HepG2 (cell line): ENCODE measurements around the gene DHH. TPM values are rescaled to one million over a fixed set of nuclear protein-coding genes. Genes with fewer than 3 reads are reported as not detected.

Experiments used
- ARNTL ChIP-seq: sonication (generic); formaldehyde crosslinking; IDR thresholded peaks from 2 replicates; pipeline ENCODE4 v1.4.0; 2020; ENCODE audit warnings: mild to moderate bottlenecking, missing genetic modification reagents
- HDAC6 ChIP-seq: fragments of 200-600 bp; sonication (generic); IDR thresholded peaks from 2 replicates; pipeline ENCODE4 v1.7.0; 2017; ENCODE audit warnings: mild to moderate bottlenecking, antibody characterized with exemption, low read length, low read depth
- JARID2 ChIP-seq: sonication (generic); formaldehyde crosslinking; IDR thresholded peaks from 2 replicates; pipeline ENCODE4 v1.8.1; 2023; ENCODE audit warnings: missing genetic modification reagents, inconsistent platforms; ENCODE audit not compliant: insufficient replicate concordance
- PCBP1 ChIP-seq: fragments of 200-400 bp; formaldehyde crosslinking; IDR thresholded peaks from 2 replicates; pipeline ENCODE4 v1.6.1; 2017; ENCODE audit warnings: mild to moderate bottlenecking, low read depth, low read length, borderline replicate concordance
- TBP ChIP-seq: sonication (generic); formaldehyde crosslinking; IDR thresholded peaks from 2 replicates; pipeline ENCODE4 v1.5.0; 2020; ENCODE audit warnings: missing genetic modification reagents
- TCF7 ChIP-seq: sonication (generic); IDR thresholded peaks from 2 replicates; pipeline ENCODE4 v1.6.1; 2016; ENCODE audit warnings: antibody characterized with exemption, low read depth
- ZNF552 ChIP-seq: sonication (generic); formaldehyde crosslinking; IDR thresholded peaks from 2 replicates; pipeline ENCODE4 v1.9.0; 2022; ENCODE audit warnings: missing genetic modification reagents, mild to moderate bottlenecking, borderline replicate concordance
- ZNF589 ChIP-seq: sonication (generic); formaldehyde crosslinking; conservative IDR thresholded peaks from 2 replicates; pipeline ENCODE4 v1.8.0; 2022; ENCODE audit warnings: mild to moderate bottlenecking, moderate library complexity, missing genetic modification reagents
- ZNF713 ChIP-seq: sonication (generic); formaldehyde crosslinking; IDR thresholded peaks from 2 replicates; pipeline ENCODE4 v1.4.0; 2020; ENCODE audit warnings: mild to moderate bottlenecking, missing genetic modification reagents
- polyA plus RNA-seq, 8 experiments: library from polyadenylated mRNA; depleted of rRNA in 3 of 8; stranded (reverse) in 7 of 8; unstranded in 1 of 8; fragments of >200 nt; fragmentation: Illumina TruSeq in 4 of 8; extraction: Trizol in 4 of 8; gene quantifications; 2 replicates each; pipeline versions ENCODE4 v1.2.1 to v1.2.3, GENCODE V29; 2011 to 2016; ENCODE audit warnings: low read depth in 4 of 8, missing spikeins in 1 of 8, mixed read lengths in 1 of 8; ENCODE audit not compliant: insufficient read depth in 1 of 8
- total RNA-seq, 5 experiments: library from RNA; depleted of rRNA; stranded (reverse); fragments of >200 nt; fragmentation: Illumina TruSeq; extraction: Trizol; gene quantifications; 2 replicates each; pipeline ENCODE4 v1.2.3, GENCODE V29; 2016; ENCODE audit warnings: low read depth in 1 of 5
- TF ChIP-seq, protein P1 (sequence below): sonication (generic); formaldehyde crosslinking; IDR thresholded peaks from 2 replicates; pipeline ENCODE4 v1.4.0; 2020; ENCODE audit warnings: missing genetic modification reagents, borderline replicate concordance
- TF ChIP-seq, protein P2 (sequence below): sonication (generic); formaldehyde crosslinking; IDR thresholded peaks from 2 replicates; pipeline ENCODE4; 2020; ENCODE audit warnings: missing genetic modification reagents, mild to moderate bottlenecking, borderline replicate concordance
- TF ChIP-seq, protein P3 (sequence below): sonication (generic); formaldehyde crosslinking; IDR thresholded peaks from 2 replicates; pipeline ENCODE4 v1.5.1; 2020; ENCODE audit warnings: missing genetic modification reagents, mild to moderate bottlenecking, borderline replicate concordance
- TF ChIP-seq, protein P4 (sequence below): sonication (generic); formaldehyde crosslinking; IDR thresholded peaks from 2 replicates; pipeline ENCODE4 v1.4.0; 2020; ENCODE audit warnings: missing genetic modification reagents
- TF ChIP-seq, protein P5 (sequence below): sonication (generic); formaldehyde crosslinking; IDR thresholded peaks from 2 replicates; pipeline ENCODE4 v1.4.0; 2020; ENCODE audit warnings: low read depth, mild to moderate bottlenecking, missing genetic modification reagents
- TF ChIP-seq, protein P6 (sequence below): IDR thresholded peaks from 2 replicates; pipeline ENCODE4 v1.6.1; 2018; ENCODE audit warnings: missing genetic modification reagents, mild to moderate bottlenecking, missing compliant biosample characterization

Gene DHH
- total and polyA plus RNA-seq, 2 of the 13 experiments (the other 11 are each of a cell fraction or from before 2014, with no cell fraction given) = not detected

DNA sequence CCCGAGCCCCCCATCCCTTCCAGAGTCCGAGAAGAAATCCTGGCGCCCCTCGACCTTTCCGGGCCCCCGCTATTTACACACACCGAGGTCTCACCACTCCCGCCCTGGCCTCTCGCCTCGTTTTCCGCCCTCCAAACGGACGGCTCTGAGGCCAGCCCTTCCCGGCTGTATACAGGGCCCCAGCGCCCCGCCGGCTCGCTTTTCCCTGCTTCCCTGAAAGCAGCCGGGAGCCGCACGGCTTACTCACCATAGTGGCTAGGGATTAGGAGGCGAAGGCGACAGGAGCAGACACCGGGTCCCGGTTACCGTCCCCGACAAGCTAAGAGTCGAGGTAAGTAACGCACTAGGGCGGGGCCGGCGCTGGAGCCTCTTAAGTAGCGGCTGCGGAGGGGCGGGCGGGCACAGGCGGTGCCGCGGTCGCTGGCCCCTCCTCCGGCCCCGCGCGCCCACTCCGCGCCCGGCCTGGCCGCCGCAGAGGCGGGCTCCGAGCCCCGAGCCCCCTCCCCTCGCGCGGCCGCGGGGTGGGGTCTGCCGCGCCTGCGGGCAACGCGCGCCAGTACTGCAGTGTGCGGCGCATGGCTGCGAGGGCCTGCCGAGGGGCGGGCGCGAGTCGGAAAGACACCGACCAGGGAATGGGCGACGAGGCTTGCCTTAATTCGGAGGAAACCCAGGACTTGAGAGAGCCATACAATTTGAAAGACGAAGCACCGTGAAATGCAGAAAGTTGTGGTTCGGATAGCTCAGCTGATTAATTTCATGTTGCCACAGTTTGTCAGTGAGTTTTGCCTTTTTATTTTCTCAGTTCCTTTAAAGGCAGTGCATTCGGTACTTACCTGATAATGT, 36.7 kb upstream of the DHH start, which contains the start of gene TUBA1B (continued):
- no peak for TF ChIP-seq JARID2
- TF ChIP-seq, protein P1, sequence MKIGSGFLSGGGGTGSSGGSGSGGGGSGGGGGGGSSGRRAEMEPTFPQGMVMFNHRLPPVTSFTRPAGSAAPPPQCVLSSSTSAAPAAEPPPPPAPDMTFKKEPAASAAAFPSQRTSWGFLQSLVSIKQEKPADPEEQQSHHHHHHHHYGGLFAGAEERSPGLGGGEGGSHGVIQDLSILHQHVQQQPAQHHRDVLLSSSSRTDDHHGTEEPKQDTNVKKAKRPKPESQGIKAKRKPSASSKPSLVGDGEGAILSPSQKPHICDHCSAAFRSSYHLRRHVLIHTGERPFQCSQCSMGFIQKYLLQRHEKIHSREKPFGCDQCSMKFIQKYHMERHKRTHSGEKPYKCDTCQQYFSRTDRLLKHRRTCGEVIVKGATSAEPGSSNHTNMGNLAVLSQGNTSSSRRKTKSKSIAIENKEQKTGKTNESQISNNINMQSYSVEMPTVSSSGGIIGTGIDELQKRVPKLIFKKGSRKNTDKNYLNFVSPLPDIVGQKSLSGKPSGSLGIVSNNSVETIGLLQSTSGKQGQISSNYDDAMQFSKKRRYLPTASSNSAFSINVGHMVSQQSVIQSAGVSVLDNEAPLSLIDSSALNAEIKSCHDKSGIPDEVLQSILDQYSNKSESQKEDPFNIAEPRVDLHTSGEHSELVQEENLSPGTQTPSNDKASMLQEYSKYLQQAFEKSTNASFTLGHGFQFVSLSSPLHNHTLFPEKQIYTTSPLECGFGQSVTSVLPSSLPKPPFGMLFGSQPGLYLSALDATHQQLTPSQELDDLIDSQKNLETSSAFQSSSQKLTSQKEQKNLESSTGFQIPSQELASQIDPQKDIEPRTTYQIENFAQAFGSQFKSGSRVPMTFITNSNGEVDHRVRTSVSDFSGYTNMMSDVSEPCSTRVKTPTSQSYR (CRISPR knock-in tag) = no peak
- TF ChIP-seq ZNF713 (CRISPR knock-in tag) = no peak
- TF ChIP-seq ZNF589 (CRISPR knock-in tag) = 0 out of 2 replicates have a peak, but pooled peaks have one; percentile 29
- no peak for TF ChIP-seq TCF7
- 0 out of 2 replicates have a peak, but pooled peaks have one; percentile 63 for TF ChIP-seq PCBP1
- no peak; the same call in 1 of the 2 replicates for TF ChIP-seq TBP (CRISPR knock-in tag)
- TF ChIP-seq, protein P2, sequence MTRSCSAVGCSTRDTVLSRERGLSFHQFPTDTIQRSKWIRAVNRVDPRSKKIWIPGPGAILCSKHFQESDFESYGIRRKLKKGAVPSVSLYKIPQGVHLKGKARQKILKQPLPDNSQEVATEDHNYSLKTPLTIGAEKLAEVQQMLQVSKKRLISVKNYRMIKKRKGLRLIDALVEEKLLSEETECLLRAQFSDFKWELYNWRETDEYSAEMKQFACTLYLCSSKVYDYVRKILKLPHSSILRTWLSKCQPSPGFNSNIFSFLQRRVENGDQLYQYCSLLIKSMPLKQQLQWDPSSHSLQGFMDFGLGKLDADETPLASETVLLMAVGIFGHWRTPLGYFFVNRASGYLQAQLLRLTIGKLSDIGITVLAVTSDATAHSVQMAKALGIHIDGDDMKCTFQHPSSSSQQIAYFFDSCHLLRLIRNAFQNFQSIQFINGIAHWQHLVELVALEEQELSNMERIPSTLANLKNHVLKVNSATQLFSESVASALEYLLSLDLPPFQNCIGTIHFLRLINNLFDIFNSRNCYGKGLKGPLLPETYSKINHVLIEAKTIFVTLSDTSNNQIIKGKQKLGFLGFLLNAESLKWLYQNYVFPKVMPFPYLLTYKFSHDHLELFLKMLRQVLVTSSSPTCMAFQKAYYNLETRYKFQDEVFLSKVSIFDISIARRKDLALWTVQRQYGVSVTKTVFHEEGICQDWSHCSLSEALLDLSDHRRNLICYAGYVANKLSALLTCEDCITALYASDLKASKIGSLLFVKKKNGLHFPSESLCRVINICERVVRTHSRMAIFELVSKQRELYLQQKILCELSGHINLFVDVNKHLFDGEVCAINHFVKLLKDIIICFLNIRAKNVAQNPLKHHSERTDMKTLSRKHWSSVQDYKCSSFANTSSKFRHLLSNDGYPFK = no peak; the same call in 1 of the 2 replicates
- no peak for TF ChIP-seq HDAC6
- TF ChIP-seq, protein P3, sequence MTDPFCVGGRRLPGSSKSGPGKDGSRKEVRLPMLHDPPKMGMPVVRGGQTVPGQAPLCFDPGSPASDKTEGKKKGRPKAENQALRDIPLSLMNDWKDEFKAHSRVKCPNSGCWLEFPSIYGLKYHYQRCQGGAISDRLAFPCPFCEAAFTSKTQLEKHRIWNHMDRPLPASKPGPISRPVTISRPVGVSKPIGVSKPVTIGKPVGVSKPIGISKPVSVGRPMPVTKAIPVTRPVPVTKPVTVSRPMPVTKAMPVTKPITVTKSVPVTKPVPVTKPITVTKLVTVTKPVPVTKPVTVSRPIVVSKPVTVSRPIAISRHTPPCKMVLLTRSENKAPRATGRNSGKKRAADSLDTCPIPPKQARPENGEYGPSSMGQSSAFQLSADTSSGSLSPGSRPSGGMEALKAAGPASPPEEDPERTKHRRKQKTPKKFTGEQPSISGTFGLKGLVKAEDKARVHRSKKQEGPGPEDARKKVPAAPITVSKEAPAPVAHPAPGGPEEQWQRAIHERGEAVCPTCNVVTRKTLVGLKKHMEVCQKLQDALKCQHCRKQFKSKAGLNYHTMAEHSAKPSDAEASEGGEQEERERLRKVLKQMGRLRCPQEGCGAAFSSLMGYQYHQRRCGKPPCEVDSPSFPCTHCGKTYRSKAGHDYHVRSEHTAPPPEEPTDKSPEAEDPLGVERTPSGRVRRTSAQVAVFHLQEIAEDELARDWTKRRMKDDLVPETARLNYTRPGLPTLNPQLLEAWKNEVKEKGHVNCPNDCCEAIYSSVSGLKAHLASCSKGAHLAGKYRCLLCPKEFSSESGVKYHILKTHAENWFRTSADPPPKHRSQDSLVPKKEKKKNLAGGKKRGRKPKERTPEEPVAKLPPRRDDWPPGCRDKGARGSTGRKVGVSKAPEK (CRISPR knock-in tag) = no peak
- TF ChIP-seq, protein P4, sequence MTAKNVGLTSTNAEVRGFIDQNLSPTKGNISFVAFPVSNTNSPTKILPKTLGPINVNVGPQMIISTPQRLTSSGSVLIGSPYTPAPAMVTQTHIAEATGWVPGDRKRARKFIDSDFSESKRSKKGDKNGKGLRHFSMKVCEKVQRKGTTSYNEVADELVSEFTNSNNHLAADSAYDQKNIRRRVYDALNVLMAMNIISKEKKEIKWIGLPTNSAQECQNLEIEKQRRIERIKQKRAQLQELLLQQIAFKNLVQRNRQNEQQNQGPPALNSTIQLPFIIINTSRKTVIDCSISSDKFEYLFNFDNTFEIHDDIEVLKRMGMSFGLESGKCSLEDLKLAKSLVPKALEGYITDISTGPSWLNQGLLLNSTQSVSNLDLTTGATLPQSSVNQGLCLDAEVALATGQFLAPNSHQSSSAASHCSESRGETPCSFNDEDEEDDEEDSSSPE = peak; percentile 90
- TF ChIP-seq, protein P5, sequence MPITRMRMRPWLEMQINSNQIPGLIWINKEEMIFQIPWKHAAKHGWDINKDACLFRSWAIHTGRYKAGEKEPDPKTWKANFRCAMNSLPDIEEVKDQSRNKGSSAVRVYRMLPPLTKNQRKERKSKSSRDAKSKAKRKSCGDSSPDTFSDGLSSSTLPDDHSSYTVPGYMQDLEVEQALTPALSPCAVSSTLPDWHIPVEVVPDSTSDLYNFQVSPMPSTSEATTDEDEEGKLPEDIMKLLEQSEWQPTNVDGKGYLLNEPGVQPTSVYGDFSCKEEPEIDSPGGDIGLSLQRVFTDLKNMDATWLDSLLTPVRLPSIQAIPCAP (CRISPR knock-in tag) = no peak
- TF ChIP-seq ZNF552 (CRISPR knock-in tag) = no peak
- TF ChIP-seq, protein P6, sequence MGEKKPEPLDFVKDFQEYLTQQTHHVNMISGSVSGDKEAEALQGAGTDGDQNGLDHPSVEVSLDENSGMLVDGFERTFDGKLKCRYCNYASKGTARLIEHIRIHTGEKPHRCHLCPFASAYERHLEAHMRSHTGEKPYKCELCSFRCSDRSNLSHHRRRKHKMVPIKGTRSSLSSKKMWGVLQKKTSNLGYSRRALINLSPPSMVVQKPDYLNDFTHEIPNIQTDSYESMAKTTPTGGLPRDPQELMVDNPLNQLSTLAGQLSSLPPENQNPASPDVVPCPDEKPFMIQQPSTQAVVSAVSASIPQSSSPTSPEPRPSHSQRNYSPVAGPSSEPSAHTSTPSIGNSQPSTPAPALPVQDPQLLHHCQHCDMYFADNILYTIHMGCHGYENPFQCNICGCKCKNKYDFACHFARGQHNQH (CRISPR knock-in tag) = peak; percentile 63
- TF ChIP-seq ARNTL (CRISPR knock-in tag) = 0 out of 2 replicates have a peak, but pooled peaks have one; percentile 21
